Upper lobe of left lung (tissue), 6 donors: ENCODE results near the gene EPS8L2. TPM values are rescaled to one million over a fixed set of nuclear protein-coding genes. Genes with fewer than 3 reads are reported as not detected.

Experiments
- ATAC-seq, 2 donors: fragments of 200-7000 bp; cut with Tn5 transposase; one replicate each; pipeline ENCODE4 v1.9.1; 2022; ENCODE audit warnings: mild to moderate bottlenecking in 2 of 2, moderate library complexity in 2 of 2; ENCODE audit not compliant: low FRiP score in 2 of 2
- DNase-seq, 2 donors: peaks; one replicate each; pipeline ENCODE4 v3.0.0-alpha.2; 2019 to 2020
- H3K27ac ChIP-seq, 4 donors: fragments of 200-600 bp; sonication (generic); one replicate each; pipeline ENCODE4 v1.5.1; 2016 to 2019
- H3K27me3 ChIP-seq, 4 donors: fragments of 200-600 bp; sonication (generic); one replicate each; pipeline ENCODE4 v1.5.1; 2017 to 2019
- H3K36me3 ChIP-seq, 4 donors: fragments of 200-600 bp; sonication (generic); one replicate each; pipeline ENCODE4 v1.5.1; 2016 to 2019
- H3K4me1 ChIP-seq, 4 donors: fragments of 200-600 bp; sonication (generic); one replicate each; pipeline ENCODE4 v1.5.1; 2018 to 2019
- H3K4me3 ChIP-seq, 4 donors: fragments of 200-600 bp; sonication (generic); one replicate each; pipeline ENCODE4 v1.5.1; 2017 to 2019; ENCODE audit warnings: mild to moderate bottlenecking in 2 of 4, moderate library complexity in 1 of 4
- H3K9me3 ChIP-seq, 4 donors: fragments of 200-600 bp; sonication (generic); one replicate each; pipeline ENCODE4 v1.5.1; 2018 to 2019
- CTCF ChIP-seq, 6 experiments: fragments of 450-650 bp in 4 of 6; fragments of 200-600 bp in 2 of 6; sonication (generic) in 2 of 6; IDR thresholded peaks; one replicate each; pipeline ENCODE4 v1.5.1; 2016 to 2019; ENCODE audit warnings: antibody characterized with exemption in 6 of 6
- EP300 ChIP-seq, 4 donors: sonication (generic); formaldehyde crosslinking; IDR thresholded peaks; one replicate each; pipeline ENCODE4 v1.5.1; 2017; ENCODE audit warnings: antibody characterized with exemption in 4 of 4, control low read depth in 2 of 4
- POLR2A ChIP-seq, 4 donors: fragments of 450-650 bp; IDR thresholded peaks; one replicate each; pipeline ENCODE4 v1.5.1; 2016 to 2017; ENCODE audit warnings: antibody characterized with exemption in 4 of 4, mild to moderate bottlenecking in 2 of 4
- POLR2AphosphoS5 ChIP-seq, 2 donors: sonication (generic); formaldehyde crosslinking; IDR thresholded peaks; one replicate each; pipeline ENCODE4 v1.5.1; 2017; ENCODE audit warnings: antibody characterized with exemption in 2 of 2
- WGBS, 2 donors: methylation state at CpG; one replicate each; pipeline ENCODE4 v1.1.5; 2017 to 2018; 5-methylcytosine and 5-hydroxymethylcytosine counted together
- total RNA-seq, 6 donors: library from RNA; depleted of rRNA in 4 of 6; stranded (reverse); fragments of >200 nt in 4 of 6; gene quantifications; one replicate each; pipeline versions ENCODE4 v1.1.0 to v1.2.1, GENCODE V29; 2016 to 2021
- donor health status: DM: no; HTN: no; CAD: no; lungs with moderate emphysema.
- donor health status: DM: no; HTN: yes; CAD: no; lungs with severe emphysema.

Gene EPS8L2
- total RNA-seq, 6 donors from 2014 or later, result 120 to 497 (median 199) TPM

DNA sequence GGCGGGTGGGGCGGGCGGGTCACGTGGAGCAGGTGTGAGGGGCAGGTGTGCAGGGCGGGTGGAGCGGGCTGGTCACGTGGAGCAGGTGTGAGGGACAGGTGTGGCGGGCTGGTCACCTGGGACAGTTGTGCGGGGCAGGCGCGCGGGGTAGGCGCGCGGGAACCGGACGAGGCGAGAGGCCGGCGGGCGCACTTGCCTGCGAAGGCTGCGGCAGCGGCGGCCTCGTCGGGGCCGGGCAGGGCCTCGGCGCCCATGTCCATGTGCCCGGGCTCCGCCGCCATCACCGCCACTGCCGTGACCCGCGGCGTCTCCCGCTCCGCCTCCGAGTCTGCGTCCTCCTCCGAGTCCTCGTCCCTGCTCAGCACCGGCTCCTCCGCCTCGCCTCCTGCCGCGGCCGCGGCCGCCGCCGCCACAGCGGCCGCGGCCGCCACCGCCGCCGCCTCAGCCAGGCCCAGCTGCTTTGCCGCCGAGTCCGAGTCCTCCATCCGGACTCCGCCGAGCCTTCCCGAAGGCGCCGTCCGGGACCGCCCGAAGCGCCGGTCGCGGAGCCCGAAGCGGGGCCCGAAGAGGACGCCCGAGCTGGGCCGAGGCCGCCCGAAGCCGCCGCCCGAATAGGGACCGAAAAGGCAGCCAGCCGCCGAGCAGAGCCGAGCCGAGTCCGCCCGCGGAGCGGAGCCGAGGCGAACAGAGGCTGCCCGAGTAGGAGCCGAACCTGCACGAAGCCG lies 11.3 kb upstream of the EPS8L2 start, which contains the start of gene DEAF1:
Gene DEAF1 (minus strand): TSS at position 660 of the 725 bp plus-strand sequence. CDS start 175 bp downstream, at position 485.
- TF ChIP-seq POLR2AphosphoS5 (IDR thresholded peaks at IDR 0.05) (no peak), POLR2A (IDR thresholded peaks at IDR 0.05) (peak in 2 of 4 donors; percentile 29 to 30), CTCF (IDR thresholded peaks at IDR 0.05) (peak in 2 of 6 experiments; percentile 13 to 20)
- peak; percentile 97 to 100 for DNase-seq
- ATAC-seq, result peak; percentile 94 to 98
- 0 to 10% methylated on average over 1 to 34 of the region's 103 CpGs for WGBS, 2 donors
- peaks cover 28 to 44% (median 33%) of the 10 kb centered on the region in 4 donors for H3K4me1 ChIP-seq
- peaks cover 0 to 8% (median 3%) of the 10 kb centered on the region in 4 donors for H3K36me3 ChIP-seq
- H3K27me3 ChIP-seq, result no peaks in the 10 kb centered on the region
- no peaks in the 10 kb centered on the region for H3K9me3 ChIP-seq
- peak within 1 kb of the TSS; percentile 99 to 100 (median 100) for H3K27ac ChIP-seq
- peak within 1 kb of the TSS; percentile 87 to 98 (median 96) for H3K4me3 ChIP-seq

GRCh38 chr11:695288-695537 lies 10.8 kb upstream of the EPS8L2 start:
- no peak for ATAC-seq
- H3K9me3 ChIP-seq, result no peaks in the 10 kb centered on the region
- no peak for DNase-seq
- H3K36me3 ChIP-seq, result peaks cover 0 to 7% (median 4%) of the 10 kb centered on the region in 4 donors
- TF ChIP-seq POLR2AphosphoS5 (IDR thresholded peaks at IDR 0.05) (no peak), EP300 (IDR thresholded peaks at IDR 0.05) (no peak), CTCF (IDR thresholded peaks at IDR 0.05) (no peak), POLR2A (IDR thresholded peaks at IDR 0.05) (no peak)
- H3K4me1 ChIP-seq, result peaks cover 28 to 44% (median 33%) of the 10 kb centered on the region in 4 donors
- H3K27me3 ChIP-seq, result no peaks in the 10 kb centered on the region
- H3K27ac ChIP-seq, result peak overlapping the region; percentile 99 to 100 (median 100)
- H3K4me3 ChIP-seq, result peak overlapping the region; percentile 42 to 98 (median 92)
- WGBS, 2 donors, result 2% methylated on average over 9 of the region's 25 CpGs; no CpG with 5 or more reads in 1 of the 2 donors

DNA sequence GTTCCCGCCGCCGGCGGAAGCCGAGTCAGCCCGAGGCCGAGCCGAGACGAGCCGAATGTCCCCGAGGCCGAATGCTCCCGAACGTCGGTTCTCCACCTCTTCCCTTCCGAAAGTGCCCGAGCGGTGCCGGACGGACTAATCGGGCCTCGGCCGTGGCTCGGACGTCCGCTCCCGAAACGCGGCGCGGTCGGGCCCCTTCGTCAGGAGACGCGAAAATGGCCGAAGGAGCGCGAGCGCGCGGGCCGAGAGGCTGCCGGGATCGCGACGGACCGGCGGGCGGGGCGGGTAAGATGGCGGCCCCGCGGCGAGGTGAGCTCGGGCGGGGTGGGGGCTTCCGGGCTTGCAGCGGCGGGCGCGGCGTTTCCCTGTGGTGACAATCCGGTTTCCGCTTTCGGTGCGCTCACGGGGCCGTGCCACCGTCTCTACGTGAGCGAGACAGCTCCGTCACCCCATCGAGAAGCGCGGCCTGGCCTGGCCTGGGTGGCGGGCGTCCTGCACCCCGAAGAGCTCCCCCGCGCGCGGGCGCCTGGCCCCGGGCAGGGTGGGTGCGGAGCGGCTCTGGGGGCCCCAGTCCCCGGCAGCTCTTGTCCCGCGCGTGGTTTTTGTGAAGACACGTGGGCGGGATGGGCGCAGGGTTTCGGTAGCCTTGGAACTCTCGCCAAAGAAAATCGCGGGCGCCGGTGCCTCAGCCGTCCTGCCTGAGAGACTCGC lies 10.3 kb upstream of the EPS8L2 start, which contains the start of gene TMEM80:
Gene TMEM80 (plus strand): TSS at position 279 of the 711 bp plus-strand sequence. CDS start 12 bp downstream, at position 291.
- H3K36me3 ChIP-seq, result peaks cover 0 to 9% (median 7%) of the 10 kb centered on the region in 4 donors
- peaks cover 28 to 44% (median 33%) of the 10 kb centered on the region in 4 donors for H3K4me1 ChIP-seq
- H3K9me3 ChIP-seq, result no peaks in the 10 kb centered on the region
- WGBS, 2 donors, result 0% methylated on average over 17 to 56 of the region's 101 CpGs
- peak within 1 kb of the TSS; percentile 99 to 100 (median 100) for H3K27ac ChIP-seq
- no peaks in the 10 kb centered on the region for H3K27me3 ChIP-seq
- ATAC-seq, result peak; percentile 93 to 96
- TF ChIP-seq POLR2AphosphoS5 (IDR thresholded peaks at IDR 0.05) (peak; percentile 59 to 61), POLR2A (IDR thresholded peaks at IDR 0.05) (peak in 3 of 4 donors; percentile 25 to 90 (median 71)), CTCF (IDR thresholded peaks at IDR 0.05) (peak in 2 of 6 experiments; percentile 21 to 24), EP300 (IDR thresholded peaks at IDR 0.05) (no peak)
- peak; percentile 98 to 99 for DNase-seq
- peak within 1 kb of the TSS; percentile 87 to 98 (median 96) for H3K4me3 ChIP-seq

DNA sequence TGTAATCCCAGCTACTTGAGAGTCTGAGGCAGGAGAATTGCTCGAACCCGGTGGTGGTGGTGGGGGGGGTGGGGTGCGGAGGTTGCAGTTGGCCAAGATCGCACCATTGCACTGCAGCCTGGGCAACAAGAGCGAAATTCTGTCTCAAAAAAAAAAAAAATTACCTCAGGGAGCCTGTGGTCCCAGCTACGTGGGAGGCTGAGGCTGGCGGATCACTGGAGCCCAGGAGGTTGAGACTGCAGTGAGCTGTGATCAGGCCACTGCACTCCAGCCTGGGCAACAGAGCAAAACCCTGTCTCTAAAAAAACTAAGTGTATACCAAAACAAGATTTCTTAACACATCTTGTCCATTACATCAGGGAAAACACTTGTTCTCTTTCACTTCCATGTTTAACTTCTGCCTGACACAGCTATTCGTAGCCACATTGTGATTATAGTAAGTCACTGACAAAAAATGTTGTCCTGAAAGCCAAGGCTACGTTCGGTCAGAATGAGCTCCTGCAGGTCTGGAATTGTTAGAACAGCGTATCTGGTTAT lies 9.0 kb upstream of the EPS8L2 start:
- H3K27ac ChIP-seq, result peak overlapping the region; percentile 99 to 100 (median 100)
- ATAC-seq, result peak in 1 of 2 donors; percentile 2
- H3K9me3 ChIP-seq, result no peaks in the 10 kb centered on the region
- DNase-seq, result no peak
- peaks cover 29 to 46% (median 33%) of the 10 kb centered on the region in 4 donors for H3K4me1 ChIP-seq
- H3K27me3 ChIP-seq, result no peaks in the 10 kb centered on the region
- 59 to 70% methylated on average over 10 to 11 of the region's 11 CpGs for WGBS, 2 donors
- H3K36me3 ChIP-seq, result peaks cover 0 to 13% (median 11%) of the 10 kb centered on the region in 4 donors
- TF ChIP-seq POLR2A (IDR thresholded peaks at IDR 0.05) (peak in 1 of 4 donors; percentile 31), CTCF (IDR thresholded peaks at IDR 0.05) (no peak), EP300 (IDR thresholded peaks at IDR 0.05) (no peak), POLR2AphosphoS5 (IDR thresholded peaks at IDR 0.05) (peak in 1 of 2 donors; percentile 37)
- peak overlapping the region in 2 of 4 donors; percentile 87 to 98 for H3K4me3 ChIP-seq
